Liver (tissue), 9 donors: ENCODE measurements around the gene FRMD4B. TPM values are rescaled to one million over a fixed set of nuclear protein-coding genes. Genes with fewer than 3 reads are reported as not detected.

Experiments
- DNase-seq: peaks from one replicate; pipeline ENCODE4 v3.0.0-alpha.2; 2017; ENCODE audit warnings: low spot score
- H3K27ac ChIP-seq, 2 donors: one replicate each; pipeline ENCODE4 v1.7.0; 2013; ENCODE audit warnings: inconsistent platforms in 2 of 2, low read length in 2 of 2, control low read depth in 1 of 2, low read depth in 1 of 2, mild to moderate bottlenecking in 1 of 2
- H3K27me3 ChIP-seq, 4 donors: one replicate each; pipeline versions ENCODE4 v1.6.1 to v1.7.0; 2013; ENCODE audit warnings: low read length in 3 of 4, inconsistent platforms in 1 of 4, mild to moderate bottlenecking in 1 of 4, moderate library complexity in 1 of 4; ENCODE audit not compliant: control insufficient read depth in 4 of 4, insufficient read depth in 4 of 4
- H3K36me3 ChIP-seq, 4 donors: one replicate each; pipeline versions ENCODE4 v1.6.1 to v1.7.0; 2013; ENCODE audit warnings: low read length in 3 of 4, mild to moderate bottlenecking in 3 of 4, low read depth in 1 of 4, moderate library complexity in 1 of 4; ENCODE audit not compliant: control insufficient read depth in 4 of 4, insufficient read depth in 3 of 4
- H3K4me1 ChIP-seq, 4 donors: one replicate each; pipeline versions ENCODE4 v1.6.1 to v1.7.0; 2013; ENCODE audit warnings: low read length in 3 of 4, mild to moderate bottlenecking in 3 of 4, moderate library complexity in 1 of 4; ENCODE audit not compliant: control insufficient read depth in 4 of 4, insufficient read depth in 4 of 4
- H3K4me3 ChIP-seq, 3 donors: one replicate each; pipeline versions ENCODE4 v1.6.1 to v1.7.0; 2013; ENCODE audit warnings: low read length in 3 of 3, control low read depth in 1 of 3, low read depth in 1 of 3, mild to moderate bottlenecking in 1 of 3
- H3K9ac ChIP-seq, 2 donors: one replicate each; pipeline ENCODE4 v1.7.0; 2013; ENCODE audit warnings: low read length in 2 of 2, mild to moderate bottlenecking in 2 of 2, moderate library complexity in 2 of 2, control low read depth in 1 of 2, low read depth in 1 of 2
- H3K9me3 ChIP-seq, 4 donors: one replicate each; pipeline versions ENCODE4 v1.6.1 to v1.7.0; 2013; ENCODE audit warnings: low read length in 3 of 4; ENCODE audit not compliant: control insufficient read depth in 4 of 4
- ATF3 ChIP-seq: IDR thresholded peaks from 2 replicates; pipeline ENCODE4 v1.6.1; 2016; ENCODE audit warnings: antibody characterized with exemption
- CTCF ChIP-seq: fragments of 150-350 bp; IDR thresholded peaks from 2 replicates; pipeline ENCODE4 v1.5.1; 2017; ENCODE audit warnings: improper control_type of control experiment, low read depth, low read length; ENCODE audit not compliant: missing input control
- FOXA1 ChIP-seq: IDR thresholded peaks from 2 replicates; pipeline ENCODE4 v1.6.1; 2016; ENCODE audit warnings: antibody characterized with exemption
- GABPA ChIP-seq, 2 donors: IDR thresholded peaks in 1 of 2; conservative IDR thresholded peaks in 1 of 2; 2 replicates each; pipeline ENCODE4 v1.6.1; 2016; ENCODE audit warnings: antibody characterized with exemption in 2 of 2, mild to moderate bottlenecking in 1 of 2, moderate library complexity in 1 of 2
- HNF4A ChIP-seq, 2 donors: conservative IDR thresholded peaks; 2 replicates each; pipeline ENCODE4 v1.6.1; 2016; ENCODE audit warnings: antibody characterized with exemption in 2 of 2, mild to moderate bottlenecking in 2 of 2
- JUND ChIP-seq, 2 donors: IDR thresholded peaks; 2 replicates each; pipeline ENCODE4 v1.6.1; 2016; ENCODE audit warnings: antibody characterized with exemption in 2 of 2
- MAX ChIP-seq: IDR thresholded peaks from 2 replicates; pipeline ENCODE4 v1.6.1; 2016; ENCODE audit warnings: antibody characterized with exemption
- NR2F2 ChIP-seq: IDR thresholded peaks from 2 replicates; pipeline ENCODE4 v1.6.1; 2016; ENCODE audit warnings: antibody characterized with exemption
- RAD21 ChIP-seq, 2 donors: IDR thresholded peaks; 2 replicates each; pipeline ENCODE4 v1.6.1; 2016; ENCODE audit warnings: antibody characterized with exemption in 2 of 2, mild to moderate bottlenecking in 2 of 2
- RXRA ChIP-seq, 2 donors: IDR thresholded peaks; 2 replicates each; pipeline ENCODE4 v1.6.1; 2017 to 2018; ENCODE audit warnings: antibody characterized with exemption in 2 of 2, mild to moderate bottlenecking in 1 of 2
- YY1 ChIP-seq: IDR thresholded peaks from 2 replicates; pipeline ENCODE4 v1.6.1; 2016; ENCODE audit warnings: antibody characterized with exemption, mild to moderate bottlenecking
- WGBS: extraction: QIAGEN DNeasy Blood & Tissue Kit; methylation state at CpG from one replicate; pipeline ENCODE4 v1.1.7; 2013; 5-methylcytosine and 5-hydroxymethylcytosine counted together
- polyA plus RNA-seq, 2 donors: library from polyadenylated mRNA; stranded (reverse) in 1 of 2; unstranded in 1 of 2; fragments of 200-250 nt in 1 of 2; fragments of >200 nt in 1 of 2; fragmentation: Nextera tagmentation in 1 of 2; extraction: Ambion mirVana in 1 of 2; gene quantifications; one replicate each; pipeline versions ENCODE4 v1.2.1 to v1.2.3, GENCODE V29; 2013 to 2015
- total RNA-seq, 2 donors: library from RNA; depleted of rRNA; stranded (reverse); fragments of >200 nt; gene quantifications; one replicate each; pipeline ENCODE4 v1.2.3, GENCODE V29; 2014
- TF ChIP-seq, protein P1 (sequence below): IDR thresholded peaks from 2 replicates; pipeline ENCODE4 v1.6.1; 2016; ENCODE audit warnings: antibody characterized with exemption
- donor health status: healthy.
- donor health status: healthy.
- donor health status: healthy.
- donor health status: healthy.
- donor health status: healthy.

FRMD4B gene
- total and polyA plus RNA-seq, 4 donors = 7.3 to 22.6 (median 15.0) TPM

- DNase-seq = peak; percentile 65
- Histone ChIP-seq H3K27me3 (no peaks in the 10 kb centered on the region), H3K4me3 (no peak overlapping the region), H3K27ac (no peak overlapping the region), H3K9ac (no peak overlapping the region), H3K4me1 (peaks cover 0 to 8% (median 6%) of the 10 kb centered on the region in 4 donors), H3K36me3 (no peaks in the 10 kb centered on the region), H3K9me3 (peaks cover 0 to 1% (median under 1%) of the 10 kb centered on the region in 4 donors)
- WGBS = 21% methylated on average over 8 of the region's 8 CpGs
- TF ChIP-seq CTCF (peak; percentile 90), ATF3 (no peak), RAD21 (IDR thresholded peaks at IDR 0.05) (peak; percentile 78 to 88), YY1 (no peak)
Measured at GRCh38 chr3:69410301-69410700, 24.4 kb upstream of the FRMD4B start.

DNA sequence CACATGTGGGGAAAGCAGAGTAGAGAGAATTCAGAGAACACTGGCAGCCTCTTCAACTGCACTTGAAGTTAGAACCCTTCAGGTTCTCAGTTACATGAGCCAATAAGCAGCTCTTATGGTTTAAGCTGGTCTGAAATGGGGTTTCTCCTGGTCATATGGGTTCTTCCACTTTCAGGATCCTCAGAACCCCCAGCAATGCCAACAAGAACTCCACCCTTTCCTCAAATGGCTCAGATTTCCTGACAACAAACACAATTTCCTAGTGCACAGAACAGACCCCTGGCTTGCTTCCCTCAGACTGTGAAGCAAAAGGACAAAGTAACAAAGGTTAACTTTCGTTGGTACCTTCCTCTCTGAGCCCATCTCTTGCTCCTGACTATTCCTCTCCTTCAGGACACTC, 23.9 kb upstream of the FRMD4B start:
- no peak overlapping the region for H3K4me3 ChIP-seq
- 20% methylated on average over 1 of the region's 1 CpG for WGBS

DNA sequence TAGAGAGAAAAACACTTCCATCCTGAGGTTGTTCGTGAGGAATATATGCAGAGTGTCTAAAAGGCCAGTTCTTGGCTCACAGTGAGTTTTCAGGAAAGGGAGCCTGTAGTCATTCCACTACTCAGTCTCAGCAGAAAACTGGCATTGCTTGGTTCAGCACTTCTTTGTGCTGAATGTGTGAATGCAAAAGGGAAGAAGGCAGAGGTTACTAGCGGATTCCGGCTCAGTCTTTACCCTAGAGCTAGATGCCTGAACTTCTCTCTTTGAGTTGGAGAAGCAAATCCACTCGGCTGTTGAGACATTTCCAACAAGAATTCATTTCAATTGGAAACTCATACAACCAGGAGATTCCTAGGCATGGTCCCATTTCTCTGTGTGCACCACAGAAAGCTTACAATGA, 23.1 kb upstream of the FRMD4B start:
- Histone ChIP-seq H3K4me1 (peaks cover 0 to 8% (median 6%) of the 10 kb centered on the region in 4 donors), H3K36me3 (no peaks in the 10 kb centered on the region), H3K27ac (no peak overlapping the region), H3K9ac (no peak overlapping the region), H3K27me3 (no peaks in the 10 kb centered on the region), H3K9me3 (peaks cover 0 to 7% (median 2%) of the 10 kb centered on the region in 4 donors), H3K4me3 (no peak overlapping the region)
- 81% methylated on average over 4 of the region's 4 CpGs for WGBS
- TF ChIP-seq HNF4A (conservative IDR thresholded peaks at IDR 0.05) = no peak
- no peak for TF ChIP-seq FOXA1
- TF ChIP-seq, protein P1, sequence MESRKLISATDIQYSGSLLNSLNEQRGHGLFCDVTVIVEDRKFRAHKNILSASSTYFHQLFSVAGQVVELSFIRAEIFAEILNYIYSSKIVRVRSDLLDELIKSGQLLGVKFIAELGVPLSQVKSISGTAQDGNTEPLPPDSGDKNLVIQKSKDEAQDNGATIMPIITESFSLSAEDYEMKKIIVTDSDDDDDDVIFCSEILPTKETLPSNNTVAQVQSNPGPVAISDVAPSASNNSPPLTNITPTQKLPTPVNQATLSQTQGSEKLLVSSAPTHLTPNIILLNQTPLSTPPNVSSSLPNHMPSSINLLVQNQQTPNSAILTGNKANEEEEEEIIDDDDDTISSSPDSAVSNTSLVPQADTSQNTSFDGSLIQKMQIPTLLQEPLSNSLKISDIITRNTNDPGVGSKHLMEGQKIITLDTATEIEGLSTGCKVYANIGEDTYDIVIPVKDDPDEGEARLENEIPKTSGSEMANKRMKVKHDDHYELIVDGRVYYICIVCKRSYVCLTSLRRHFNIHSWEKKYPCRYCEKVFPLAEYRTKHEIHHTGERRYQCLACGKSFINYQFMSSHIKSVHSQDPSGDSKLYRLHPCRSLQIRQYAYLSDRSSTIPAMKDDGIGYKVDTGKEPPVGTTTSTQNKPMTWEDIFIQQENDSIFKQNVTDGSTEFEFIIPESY = no peak
- DNase-seq = no peak

More for the DNA sequence above, 23.9 kb upstream of the FRMD4B start:
- peaks cover 0 to 8% (median 6%) of the 10 kb centered on the region in 4 donors for H3K4me1 ChIP-seq
- H3K27me3 ChIP-seq = no peaks in the 10 kb centered on the region
- H3K9ac ChIP-seq = no peak overlapping the region
- TF ChIP-seq CTCF (no peak), RXRA (IDR thresholded peaks at IDR 0.05) (no peak), HNF4A (conservative IDR thresholded peaks at IDR 0.05) (peak; percentile 58 to 76), GABPA (IDR thresholded peaks at IDR 0.05 in 1 of 2, conservative IDR thresholded peaks at IDR 0.05 in 1 of 2) (no peak), JUND (IDR thresholded peaks at IDR 0.05) (no peak), NR2F2 (no peak), MAX (peak; percentile 55)
- DNase-seq = no peak
- H3K9me3 ChIP-seq = peaks cover 0 to 5% (median 2%) of the 10 kb centered on the region in 4 donors
- H3K27ac ChIP-seq = no peak overlapping the region
- H3K36me3 ChIP-seq = no peaks in the 10 kb centered on the region
